GM10266 (cell line): ENCODE data around the gene KRT17.
"Not testable (repeated sequence)": the region's sequence is repeated elsewhere in the genome, so short reads cannot be mapped to it uniquely, and the experiment has no call there.

Source experiments
- DNase-seq: peaks from one replicate; pipeline ENCODE4 v3.0.0; 2012; ENCODE audit errors: extremely low spot score
- CTCF ChIP-seq: IDR thresholded peaks from 2 replicates; pipeline ENCODE4 v1.5.1; 2012; ENCODE audit warnings: mild to moderate bottlenecking, low read depth; ENCODE audit not compliant: control insufficient read depth, insufficient read depth; ENCODE audit errors: missing control alignments

KRT17 gene

GRCh38 chr17:41647940-41648410 lies 23.6 kb upstream of the KRT17 start:
- DNase-seq: peak; percentile 90
- TF ChIP-seq CTCF: peak; percentile 97

GRCh38 chr17:41647038-41647813 lies 22.9 kb upstream of the KRT17 start:
- TF ChIP-seq CTCF: no peak
- no peak for DNase-seq

GRCh38 chr17:41642252-41643156 lies 18.1 kb upstream of the KRT17 start:
- no peak for TF ChIP-seq CTCF
- no peak for DNase-seq

GRCh38 chr17:41640596-41640995 lies 16.2 kb upstream of the KRT17 start:
- not testable (repeated sequence) for DNase-seq

- DNase-seq: no peak
- TF ChIP-seq CTCF: no peak
Observed at GRCh38 chr17:41639492-41640473, 15.4 kb upstream of the KRT17 start.

GRCh38 chr17:41638941-41639340 lies 14.6 kb upstream of the KRT17 start:
- no peak for DNase-seq
- no peak for TF ChIP-seq CTCF

GRCh38 chr17:41638194-41638593 lies 13.8 kb upstream of the KRT17 start:
- no peak for TF ChIP-seq CTCF
- DNase-seq: no peak
